Activated T-helper 17 cell treated with anti-CD3 and anti-CD28 coated beads, Interleukin-2, amount 50 U/mL, for 72 hours (primary cell): Measurements from ENCODE around the gene ABLIM2. TPM values are rescaled to one million over a fixed set of nuclear protein-coding genes. Genes with fewer than 3 reads are reported as not detected.
A peak's percentile ranks its signal among the peaks of the same experiment; 100 is the strongest.

Experiments
- ATAC-seq: fragments of 150-1000 bp; cut with Tn5 transposase; replicated peaks from 2 replicates; pipeline ENCODE4 v1.10.0; 2021; ENCODE audit warnings: mild to moderate bottlenecking, moderate library complexity
- H3K27ac Mint-ChIP-seq: one replicate; pipeline ENCODE4 v1.8.0; 2022; ENCODE audit warnings: mixed read lengths
- H3K27me3 Mint-ChIP-seq: one replicate; pipeline ENCODE4 v1.8.0; 2022; ENCODE audit warnings: mixed read lengths
- H3K36me3 Mint-ChIP-seq: one replicate; pipeline ENCODE4 v1.8.0; 2022; ENCODE audit warnings: low read depth, mild to moderate bottlenecking, mixed read lengths
- H3K4me1 Mint-ChIP-seq: one replicate; pipeline ENCODE4 v1.8.0; 2022; ENCODE audit warnings: mixed read lengths
- H3K4me3 Mint-ChIP-seq: one replicate; pipeline ENCODE4 v1.8.0; 2022; ENCODE audit warnings: mild to moderate bottlenecking, mixed read lengths
- H3K9me3 Mint-ChIP-seq: one replicate; pipeline ENCODE4 v1.8.0; 2022; ENCODE audit warnings: mixed read lengths
- total RNA-seq, 2 donors: library from RNA; stranded (reverse); gene quantifications; one replicate each; pipeline ENCODE4 v1.2.3, GENCODE V29; 2022

The ABLIM2 gene
- total RNA-seq = under 1 TPM; 0.53 to 0.82 TPM

- H3K9me3 Mint-ChIP-seq = no peaks in the 10 kb centered on the region
- no peaks in the 10 kb centered on the region for H3K27me3 Mint-ChIP-seq
- peaks cover 9% of the 10 kb centered on the region for H3K4me1 Mint-ChIP-seq
- no peaks in the 10 kb centered on the region for H3K36me3 Mint-ChIP-seq
- peak; percentile 98 for ATAC-seq
- peak within 1 kb of the TSS; percentile 91 for H3K27ac Mint-ChIP-seq
- H3K4me3 Mint-ChIP-seq = peak within 1 kb of the TSS; percentile 93
These were observed at the start of gene ABLIM2 for GRCh38 chr4:8158710-8159536. Gene ABLIM2 (minus strand): TSS chr4:8158813. CDS start chr4:8158689, 124 bp downstream.

- H3K27ac Mint-ChIP-seq = peak overlapping the region; percentile 25
- H3K4me3 Mint-ChIP-seq = no peak overlapping the region
- no peaks in the 10 kb centered on the region for H3K4me1 Mint-ChIP-seq
- H3K36me3 Mint-ChIP-seq = peaks cover 9% of the 10 kb centered on the region
- no peak for ATAC-seq
- H3K27me3 Mint-ChIP-seq = no peaks in the 10 kb centered on the region
- no peaks in the 10 kb centered on the region for H3K9me3 Mint-ChIP-seq
These were observed 48.7 kb upstream of the ABLIM2 start for GRCh38 chr4:8207314-8207713.

- Mint-ChIP-seq H3K9me3 (no peaks in the 10 kb centered on the region), H3K27me3 (no peaks in the 10 kb centered on the region), H3K36me3 (peaks cover 9% of the 10 kb centered on the region), H3K4me1 (peaks cover 10% of the 10 kb centered on the region), H3K4me3 (no peak overlapping the region), H3K27ac (no peak overlapping the region)
- no peak for ATAC-seq
These were observed 47.4 kb upstream of the ABLIM2 start for GRCh38 chr4:8205749-8206611.

GRCh38 chr4:8205241-8205707 is 46.7 kb upstream of the ABLIM2 start:
- Mint-ChIP-seq H3K27me3 (no peaks in the 10 kb centered on the region), H3K27ac (no peak overlapping the region), H3K9me3 (no peaks in the 10 kb centered on the region), H3K36me3 (peaks cover 9% of the 10 kb centered on the region), H3K4me1 (peaks cover 10% of the 10 kb centered on the region), H3K4me3 (no peak overlapping the region)
- no peak for ATAC-seq

- Mint-ChIP-seq H3K27me3 (no peaks in the 10 kb centered on the region), H3K4me3 (no peak overlapping the region), H3K4me1 (peaks cover 10% of the 10 kb centered on the region), H3K36me3 (peaks cover 9% of the 10 kb centered on the region), H3K9me3 (no peaks in the 10 kb centered on the region), H3K27ac (no peak overlapping the region)
- ATAC-seq = no peak
These were observed 46.1 kb upstream of the ABLIM2 start for GRCh38 chr4:8204576-8205227.

- Mint-ChIP-seq H3K4me3 (no peak overlapping the region), H3K9me3 (no peaks in the 10 kb centered on the region), H3K4me1 (peaks cover 11% of the 10 kb centered on the region), H3K27me3 (no peaks in the 10 kb centered on the region), H3K36me3 (peaks cover 9% of the 10 kb centered on the region), H3K27ac (no peak overlapping the region)
- no peak for ATAC-seq
These were observed 45.2 kb upstream of the ABLIM2 start for GRCh38 chr4:8203817-8204216.

- Mint-ChIP-seq H3K36me3 (peaks cover 9% of the 10 kb centered on the region), H3K27me3 (no peaks in the 10 kb centered on the region), H3K4me1 (peaks cover 18% of the 10 kb centered on the region), H3K4me3 (no peak overlapping the region), H3K9me3 (no peaks in the 10 kb centered on the region), H3K27ac (no peak overlapping the region)
- ATAC-seq = no peak
These were observed 44.4 kb upstream of the ABLIM2 start for GRCh38 chr4:8203052-8203401.

GRCh38 chr4:8202108-8203051 is 43.8 kb upstream of the ABLIM2 start:
- Mint-ChIP-seq H3K9me3 (no peaks in the 10 kb centered on the region), H3K27ac (peak overlapping the region; percentile 85), H3K4me3 (peak overlapping the region; percentile 91), H3K36me3 (peaks cover 5% of the 10 kb centered on the region), H3K4me1 (peaks cover 18% of the 10 kb centered on the region), H3K27me3 (no peaks in the 10 kb centered on the region)
- no peak for ATAC-seq

- ATAC-seq = peak; percentile 67
- Mint-ChIP-seq H3K9me3 (no peaks in the 10 kb centered on the region), H3K36me3 (no peaks in the 10 kb centered on the region), H3K4me1 (peaks cover 18% of the 10 kb centered on the region), H3K4me3 (peak overlapping the region; percentile 91), H3K27me3 (no peaks in the 10 kb centered on the region), H3K27ac (peak overlapping the region; percentile 85)
These were observed 42.7 kb upstream of the ABLIM2 start for GRCh38 chr4:8201321-8201781.

- peak; percentile 33 for ATAC-seq
- peaks cover 18% of the 10 kb centered on the region for H3K4me1 Mint-ChIP-seq
- no peaks in the 10 kb centered on the region for H3K27me3 Mint-ChIP-seq
- no peaks in the 10 kb centered on the region for H3K9me3 Mint-ChIP-seq
- no peaks in the 10 kb centered on the region for H3K36me3 Mint-ChIP-seq
- H3K27ac Mint-ChIP-seq = peak overlapping the region; percentile 85
- peak overlapping the region; percentile 91 for H3K4me3 Mint-ChIP-seq
These were observed 41.8 kb upstream of the ABLIM2 start for GRCh38 chr4:8200302-8200975.

- peak overlapping the region; percentile 85 for H3K27ac Mint-ChIP-seq
- peaks cover 18% of the 10 kb centered on the region for H3K4me1 Mint-ChIP-seq
- H3K9me3 Mint-ChIP-seq = no peaks in the 10 kb centered on the region
- no peaks in the 10 kb centered on the region for H3K36me3 Mint-ChIP-seq
- peak overlapping the region; percentile 91 for H3K4me3 Mint-ChIP-seq
- H3K27me3 Mint-ChIP-seq = no peaks in the 10 kb centered on the region
- peak; percentile 23 for ATAC-seq
These were observed 41.1 kb upstream of the ABLIM2 start for GRCh38 chr4:8199594-8200301.

GRCh38 chr4:8198906-8199593 is 40.4 kb upstream of the ABLIM2 start, which contains the start of gene SH3TC1:
Gene SH3TC1 (plus strand): TSS chr4:8199290. CDS start chr4:8205195, 5,905 bp downstream.
- Mint-ChIP-seq H3K9me3 (no peaks in the 10 kb centered on the region), H3K27me3 (no peaks in the 10 kb centered on the region), H3K27ac (peak within 1 kb of the TSS; percentile 85), H3K4me3 (peak within 1 kb of the TSS; percentile 91), H3K4me1 (peaks cover 18% of the 10 kb centered on the region), H3K36me3 (no peaks in the 10 kb centered on the region)
- ATAC-seq = peak; percentile 88
